ENCODE data around the gene XYLT1.
A peak's percentile ranks its signal among the peaks of the same experiment; 100 is the strongest.

The XYLT1 gene

GRCh38 chr16:17375461-17376304 is 95.1 kb downstream of the XYLT1 start:
- TF ChIP-seq, protein P1, sequence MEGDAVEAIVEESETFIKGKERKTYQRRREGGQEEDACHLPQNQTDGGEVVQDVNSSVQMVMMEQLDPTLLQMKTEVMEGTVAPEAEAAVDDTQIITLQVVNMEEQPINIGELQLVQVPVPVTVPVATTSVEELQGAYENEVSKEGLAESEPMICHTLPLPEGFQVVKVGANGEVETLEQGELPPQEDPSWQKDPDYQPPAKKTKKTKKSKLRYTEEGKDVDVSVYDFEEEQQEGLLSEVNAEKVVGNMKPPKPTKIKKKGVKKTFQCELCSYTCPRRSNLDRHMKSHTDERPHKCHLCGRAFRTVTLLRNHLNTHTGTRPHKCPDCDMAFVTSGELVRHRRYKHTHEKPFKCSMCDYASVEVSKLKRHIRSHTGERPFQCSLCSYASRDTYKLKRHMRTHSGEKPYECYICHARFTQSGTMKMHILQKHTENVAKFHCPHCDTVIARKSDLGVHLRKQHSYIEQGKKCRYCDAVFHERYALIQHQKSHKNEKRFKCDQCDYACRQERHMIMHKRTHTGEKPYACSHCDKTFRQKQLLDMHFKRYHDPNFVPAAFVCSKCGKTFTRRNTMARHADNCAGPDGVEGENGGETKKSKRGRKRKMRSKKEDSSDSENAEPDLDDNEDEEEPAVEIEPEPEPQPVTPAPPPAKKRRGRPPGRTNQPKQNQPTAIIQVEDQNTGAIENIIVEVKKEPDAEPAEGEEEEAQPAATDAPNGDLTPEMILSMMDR (IDR thresholded peaks at IDR 0.05; ENCODE audit: borderline replicate concordance, control extremely low read depth, extremely low read depth, insufficient read depth, missing control alignments), result no peak
- in situ Hi-C loops (cut with MboI; ENCODE audit: low sequenced_read_pairs, unreplicated experiment), result no loop called here
- DNase-seq (ENCODE audit: low spot score), result no peak

- in situ Hi-C loops (cut with MboI; ENCODE audit: low sequenced_read_pairs, unreplicated experiment), result no loop called here
- TF ChIP-seq, protein P1 (IDR thresholded peaks at IDR 0.05; ENCODE audit: borderline replicate concordance, control extremely low read depth, extremely low read depth, insufficient read depth, missing control alignments), result no peak
Observed at GRCh38 chr16:17374668-17375255, 96.0 kb downstream of the XYLT1 start.

DNA sequence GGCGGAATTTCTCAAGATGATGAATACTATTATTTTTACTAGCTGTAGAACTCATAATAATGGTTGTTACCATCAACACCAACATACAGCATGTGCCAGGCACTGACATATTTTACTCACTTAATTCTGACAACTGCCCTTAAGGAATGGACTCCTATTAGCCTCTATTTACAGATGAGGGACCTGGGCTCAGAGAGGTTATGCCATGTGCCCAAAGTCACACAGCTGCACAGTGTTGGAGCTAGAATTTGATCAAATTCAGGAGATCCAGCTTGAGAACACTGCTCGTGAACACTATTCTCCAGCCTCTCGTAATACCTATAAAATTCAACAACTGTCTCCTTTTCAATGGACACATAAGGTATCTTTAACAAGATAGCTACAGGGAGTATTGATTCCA is 97.2 kb downstream of the XYLT1 start:
- in situ Hi-C loops (cut with MboI; ENCODE audit: low sequenced_read_pairs, unreplicated experiment), result no loop called here
- DNase-seq (ENCODE audit: low spot score), result no peak
- TF ChIP-seq, protein P1 (IDR thresholded peaks at IDR 0.05; ENCODE audit: borderline replicate concordance, control extremely low read depth, extremely low read depth, insufficient read depth, missing control alignments), result no peak

More at GRCh38 chr16:17374668-17375255, 96.0 kb downstream of the XYLT1 start:
- DNase-seq (ENCODE audit: low spot score), result peak; percentile 53

DNA sequence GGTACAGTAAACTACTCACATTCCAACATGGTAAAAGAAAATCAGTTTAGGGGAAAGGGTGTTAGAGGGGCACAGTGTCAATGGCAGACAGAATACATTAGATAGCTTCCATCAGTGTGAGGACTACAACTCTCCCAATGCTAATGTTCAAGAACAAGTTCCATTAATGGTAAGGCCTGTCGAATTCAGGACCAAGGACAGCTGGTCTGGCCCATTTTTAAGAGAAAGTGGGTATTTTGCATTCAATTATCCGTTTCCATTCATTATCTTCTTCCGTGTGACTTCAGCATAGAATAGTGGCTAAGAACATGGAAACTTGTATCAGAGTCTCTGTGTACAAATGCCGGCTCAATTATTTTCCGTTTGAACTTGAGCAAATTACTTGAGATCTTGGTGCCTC is 98.4 kb downstream of the XYLT1 start:
- TF ChIP-seq, protein P1 (IDR thresholded peaks at IDR 0.05; ENCODE audit: borderline replicate concordance, control extremely low read depth, extremely low read depth, insufficient read depth, missing control alignments), result no peak
- in situ Hi-C loops (cut with MboI; ENCODE audit: low sequenced_read_pairs, unreplicated experiment), result no loop called here
- DNase-seq (ENCODE audit: low spot score), result no peak

DNA sequence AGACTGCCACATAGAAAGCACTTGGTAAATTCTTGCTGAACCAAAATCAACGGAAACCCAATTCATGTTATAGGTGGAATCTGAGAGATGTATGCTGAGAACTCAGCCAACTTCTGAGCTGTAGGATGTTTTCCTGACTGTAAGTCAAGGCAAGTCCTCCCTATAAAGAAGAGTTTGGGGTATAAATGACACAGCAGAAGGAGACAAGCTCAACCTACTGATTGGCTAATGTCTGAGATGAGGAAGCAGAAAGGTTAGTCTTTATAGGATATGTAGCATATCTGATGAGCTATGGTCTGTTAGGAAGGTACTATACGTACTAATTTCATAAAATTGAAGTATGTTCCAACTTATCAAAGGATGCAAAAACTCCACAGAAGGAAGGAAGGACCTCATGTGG is 99.5 kb downstream of the XYLT1 start:
- in situ Hi-C loops (cut with MboI; ENCODE audit: low sequenced_read_pairs, unreplicated experiment), result no loop called here
- TF ChIP-seq, protein P1 (IDR thresholded peaks at IDR 0.05; ENCODE audit: borderline replicate concordance, control extremely low read depth, extremely low read depth, insufficient read depth, missing control alignments), result no peak
- DNase-seq (ENCODE audit: low spot score), result no peak

GRCh38 chr16:17370731-17371285 is 100.0 kb downstream of the XYLT1 start:
- DNase-seq (ENCODE audit: low spot score), result no peak
- in situ Hi-C loops (cut with MboI; ENCODE audit: low sequenced_read_pairs, unreplicated experiment), result no loop called here
- TF ChIP-seq, protein P1 (IDR thresholded peaks at IDR 0.05; ENCODE audit: borderline replicate concordance, control extremely low read depth, extremely low read depth, insufficient read depth, missing control alignments), result no peak
